NCI-H1694 treated with DMSO at 0.1 percent for 48 hours (cell line): Measurements from ENCODE around the gene BTBD9.

Source experiments
- DNase-seq: peaks from one replicate; lab custom pipeline; 2025; lab: John Stamatoyannopoulos, UW

BTBD9 gene

DNA sequence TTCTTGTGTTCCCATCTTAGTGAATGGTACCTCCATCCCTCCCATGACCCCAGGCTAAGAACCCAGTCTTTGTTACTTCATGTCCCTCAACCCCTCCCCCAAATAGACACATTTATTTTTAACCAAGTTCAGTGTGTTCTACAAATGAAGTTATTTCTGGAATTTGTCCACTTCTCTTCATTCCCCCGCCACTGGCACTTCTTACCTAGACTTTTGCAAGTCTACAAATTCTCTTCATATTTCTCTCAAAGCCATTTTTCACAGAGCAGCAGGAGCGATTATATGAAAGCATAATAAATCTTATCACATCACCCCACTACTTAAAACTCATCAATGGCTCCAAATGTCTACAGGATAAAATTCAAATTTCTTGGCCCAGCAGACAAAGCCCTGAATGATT lies 131.4 kb downstream of the BTBD9 start:
- DNase-seq = no peak

DNA sequence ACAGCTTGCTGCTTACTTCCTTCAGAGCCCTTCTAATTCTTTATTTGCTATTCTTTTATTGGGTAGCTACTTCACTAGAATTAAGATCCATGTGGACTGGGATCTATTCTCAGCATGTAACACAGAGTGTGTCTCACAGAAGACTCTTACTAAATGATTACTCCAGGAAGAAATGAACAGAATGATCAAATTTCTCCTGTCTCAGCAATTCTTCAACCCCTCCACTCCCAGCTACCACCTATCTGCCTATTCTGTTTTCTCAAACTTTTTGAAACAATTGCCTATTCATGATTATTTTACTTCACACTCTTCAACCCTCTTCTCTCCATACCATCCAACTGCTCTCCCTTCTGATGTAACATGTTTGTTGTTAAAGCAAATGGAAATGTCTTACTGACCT lies 132.6 kb downstream of the BTBD9 start:
- no peak for DNase-seq

DNA sequence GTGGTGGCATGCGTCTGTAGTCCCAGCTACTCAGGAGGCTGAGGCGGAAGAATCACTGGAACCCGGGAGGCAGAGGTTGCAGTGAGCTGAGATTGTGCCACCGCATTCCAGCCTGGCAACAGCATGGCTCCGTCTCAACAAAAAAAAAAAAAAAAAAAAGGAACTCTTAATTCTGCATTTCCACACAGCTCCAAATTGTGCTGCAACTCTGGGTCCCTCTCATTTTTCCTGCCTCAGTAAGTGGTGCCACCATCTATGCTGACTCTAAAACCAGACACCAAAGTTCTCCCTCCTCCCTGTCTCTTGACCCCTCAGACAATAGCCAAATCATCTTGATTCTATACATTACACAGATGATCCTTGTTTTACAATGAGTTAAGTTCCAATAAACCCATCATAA lies 133.9 kb downstream of the BTBD9 start:
- DNase-seq = no peak

DNA sequence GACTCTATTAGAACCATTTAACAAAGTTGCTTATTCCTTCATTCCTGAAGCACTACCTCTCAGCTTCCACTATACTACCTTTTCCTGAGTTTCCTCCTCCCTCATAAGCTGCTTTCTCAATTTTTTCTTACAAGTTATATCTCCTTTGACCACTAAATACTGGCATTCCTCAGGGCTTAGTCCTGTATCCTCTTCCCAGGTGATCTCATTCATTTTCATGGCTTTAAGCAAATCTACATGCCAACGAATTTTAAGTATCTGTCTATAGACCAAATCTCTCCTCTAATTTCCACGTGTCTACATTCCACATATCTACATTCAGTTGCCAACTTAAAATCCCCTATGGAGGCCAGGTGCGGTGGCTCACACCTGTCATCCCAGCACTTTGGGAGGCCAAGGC lies 134.7 kb downstream of the BTBD9 start:
- no peak for DNase-seq

DNA sequence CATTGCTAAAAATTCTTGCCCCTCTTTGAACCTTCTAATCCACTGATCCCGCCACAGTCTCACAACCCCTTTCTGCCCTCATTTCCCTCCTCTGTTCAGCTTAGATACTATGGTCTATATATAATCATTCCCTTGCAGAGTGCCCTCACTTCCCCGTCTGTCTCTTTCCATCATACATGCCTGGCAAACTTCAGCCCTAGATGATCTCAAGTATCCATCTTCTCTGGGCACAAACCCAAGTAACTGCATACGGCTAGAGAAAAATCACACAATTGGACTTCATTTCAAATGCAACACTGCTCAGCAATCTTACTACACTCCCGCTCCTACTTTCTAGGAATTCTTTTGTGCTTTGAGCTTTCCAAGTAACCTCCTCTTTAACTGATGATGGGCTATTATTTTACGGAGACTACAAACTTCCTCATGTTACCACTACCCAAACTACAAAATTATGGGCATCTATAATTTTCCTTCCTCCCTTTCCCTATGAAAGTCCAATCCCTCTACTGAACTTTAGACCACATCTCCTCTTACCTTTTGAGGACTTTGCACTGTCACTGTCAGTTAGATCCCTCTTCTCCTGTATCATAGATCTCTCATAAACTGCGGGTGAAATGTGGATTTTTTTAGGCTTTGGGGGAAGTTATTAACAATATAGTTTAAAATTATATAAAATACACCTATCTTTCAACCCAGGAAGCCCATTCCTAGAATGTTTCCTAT lies 135.6 kb downstream of the BTBD9 start:
- no peak for DNase-seq

DNA sequence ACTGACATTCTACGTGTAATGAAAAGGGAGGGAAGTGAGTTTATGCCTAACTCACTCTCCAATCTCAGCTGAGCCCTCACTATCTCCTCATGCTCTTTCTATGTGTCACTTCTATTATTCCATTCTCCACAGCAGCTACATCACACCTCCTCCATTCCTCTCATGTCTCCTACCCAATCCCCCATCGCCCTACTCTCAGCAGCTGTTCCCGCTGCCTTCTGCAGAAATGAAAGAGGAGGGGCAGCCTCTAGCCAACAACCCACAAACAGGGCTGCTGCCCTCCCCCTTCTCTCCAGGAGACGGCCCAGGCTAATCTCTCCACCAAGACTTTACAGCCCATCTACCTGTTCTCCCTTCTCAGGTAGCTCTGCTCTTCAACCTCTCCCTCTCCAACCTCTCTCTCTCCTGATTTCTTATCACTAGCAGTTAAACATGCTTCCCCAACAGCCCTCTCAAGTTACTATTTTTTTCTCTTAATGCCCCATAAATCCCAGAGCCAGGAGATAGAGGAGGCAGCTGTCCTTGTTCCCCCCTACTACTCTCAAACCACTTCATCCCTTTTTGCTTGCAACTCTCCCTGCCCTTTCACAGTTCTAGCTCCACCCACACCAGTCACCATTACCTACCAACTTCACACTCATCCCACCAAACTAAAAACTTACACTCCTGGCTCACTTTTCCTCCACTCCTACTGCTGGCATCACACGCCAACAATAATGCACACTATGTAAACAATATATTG lies 136.5 kb downstream of the BTBD9 start:
- no peak for DNase-seq

DNA sequence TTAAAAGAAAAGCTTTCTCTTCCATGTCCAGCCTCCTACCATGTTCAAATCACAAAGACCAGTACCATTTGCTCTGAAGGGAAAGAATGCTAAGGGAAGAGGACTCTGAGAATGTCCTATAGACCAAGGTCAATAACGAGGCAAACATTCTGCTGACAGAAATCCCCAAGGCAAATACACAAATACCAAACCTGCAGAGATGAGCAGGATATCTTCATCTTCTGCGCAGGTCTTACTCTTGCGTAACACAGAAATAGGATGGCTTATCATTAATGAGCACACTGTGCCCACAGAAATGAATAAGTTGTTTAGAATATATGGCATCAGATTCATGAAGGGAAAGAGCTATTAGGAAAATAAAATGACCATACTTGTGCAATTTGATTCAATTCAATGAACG lies 137.3 kb downstream of the BTBD9 start:
- DNase-seq = no peak

DNA sequence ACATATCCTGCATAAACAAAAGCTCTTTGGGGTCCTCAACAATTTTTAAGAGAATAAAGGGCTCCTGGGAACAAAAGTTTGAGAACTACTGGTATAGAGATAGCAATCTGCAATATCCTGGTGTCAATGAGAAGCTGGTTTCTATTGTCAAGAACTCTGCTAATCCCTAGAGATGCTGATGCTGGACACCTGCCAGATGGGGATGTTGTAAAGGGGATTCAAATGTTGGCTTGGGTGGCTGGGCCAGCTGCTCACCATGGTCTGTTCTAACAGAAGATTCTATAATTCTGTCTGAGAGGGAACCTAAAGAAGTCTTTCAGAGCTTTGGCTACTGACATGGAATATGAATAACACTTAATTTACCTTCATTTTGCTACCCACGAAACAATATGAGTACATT lies 137.8 kb downstream of the BTBD9 start:
- peak; percentile 71 for DNase-seq

DNA sequence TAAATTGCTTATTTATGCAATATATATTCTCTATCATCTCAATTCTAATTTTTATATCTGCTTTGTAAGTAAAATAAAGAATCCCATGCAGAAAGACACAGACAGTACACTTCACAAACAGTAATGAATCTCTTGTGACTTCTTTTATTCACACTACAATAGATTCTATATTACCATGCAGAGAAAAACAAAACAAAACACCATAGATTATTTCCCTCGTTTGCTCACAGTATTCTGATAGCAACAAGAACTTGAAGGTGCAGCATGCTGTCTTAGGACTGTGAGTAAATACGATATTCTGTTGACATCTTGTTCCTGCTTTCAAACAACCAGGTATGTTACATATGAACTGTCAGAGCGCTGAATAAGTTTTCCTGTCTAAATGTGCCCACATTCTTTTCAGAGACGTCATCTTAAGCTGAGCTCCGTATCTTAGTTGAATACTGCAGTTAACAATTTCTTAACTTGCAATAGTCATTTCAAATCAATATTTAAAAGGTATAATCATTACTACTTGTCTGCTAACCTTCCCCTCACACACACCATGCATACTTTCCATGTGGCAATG lies 140.1 kb downstream of the BTBD9 start:
- no peak for DNase-seq

DNA sequence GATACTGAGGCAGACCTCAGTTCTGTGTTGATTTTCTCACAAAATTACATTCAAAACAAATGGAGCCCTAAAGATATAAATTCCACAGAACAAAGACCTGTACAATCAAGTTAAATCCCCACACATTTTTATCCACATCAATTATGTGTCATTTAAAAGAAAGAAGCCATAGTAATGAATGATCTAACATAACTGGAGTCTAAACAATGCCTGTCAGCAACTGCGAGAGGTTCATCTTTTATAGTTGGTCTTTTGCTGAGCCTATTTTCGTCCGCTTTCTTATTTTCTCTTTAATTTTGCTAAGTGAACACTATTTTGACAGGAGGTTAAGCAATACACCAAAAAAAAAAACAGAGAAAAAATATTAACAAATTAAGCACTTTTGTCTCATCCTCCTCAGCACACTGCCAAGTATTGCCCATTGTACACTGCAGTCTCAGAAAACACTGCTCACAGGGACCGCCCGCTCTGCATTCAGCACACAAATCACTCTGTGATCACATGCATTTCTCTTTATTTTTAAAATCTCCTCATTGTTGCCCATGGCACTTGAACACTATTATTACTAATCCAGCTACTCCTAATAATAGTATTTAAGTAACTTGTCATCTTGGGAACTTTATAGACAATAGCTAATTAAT lies 140.8 kb downstream of the BTBD9 start:
- DNase-seq = no peak

DNA sequence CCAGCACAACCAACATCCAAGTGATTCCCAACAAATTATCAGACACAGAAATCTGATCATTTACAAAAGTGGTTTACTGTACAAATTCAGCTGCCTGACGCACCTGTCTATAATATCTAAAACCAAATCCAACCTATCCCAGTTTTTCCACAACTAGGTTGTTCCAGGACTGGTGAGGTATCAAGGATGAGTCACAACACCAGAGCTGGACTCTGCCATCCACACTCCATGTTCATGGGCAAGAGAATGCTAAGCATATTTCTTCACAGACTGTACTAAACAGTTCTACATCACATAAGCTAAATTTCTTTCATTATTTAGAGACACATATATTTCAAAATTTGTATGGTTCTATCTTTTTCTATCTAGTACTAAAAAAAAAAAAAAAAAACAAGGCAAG lies 141.6 kb downstream of the BTBD9 start:
- no peak for DNase-seq

DNA sequence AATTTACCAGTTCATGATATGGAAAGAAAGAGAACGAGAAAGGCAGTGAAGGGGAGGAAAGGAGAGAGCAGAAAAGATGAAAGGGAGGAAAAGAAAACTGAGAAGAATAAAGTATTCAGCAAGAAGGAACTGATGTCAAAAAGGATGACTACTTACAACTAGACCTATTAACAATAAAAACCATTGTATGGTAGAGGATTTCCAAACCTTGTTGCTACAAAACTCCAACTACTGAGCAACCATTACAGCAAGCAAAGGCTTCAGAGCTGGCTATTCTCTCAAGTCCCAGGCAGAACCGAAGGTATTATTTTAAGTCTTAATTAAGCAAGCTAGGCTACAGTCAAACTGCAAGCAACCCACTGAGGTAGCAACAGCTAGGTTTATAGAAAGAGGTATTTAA lies 142.2 kb downstream of the BTBD9 start:
- no peak for DNase-seq

DNA sequence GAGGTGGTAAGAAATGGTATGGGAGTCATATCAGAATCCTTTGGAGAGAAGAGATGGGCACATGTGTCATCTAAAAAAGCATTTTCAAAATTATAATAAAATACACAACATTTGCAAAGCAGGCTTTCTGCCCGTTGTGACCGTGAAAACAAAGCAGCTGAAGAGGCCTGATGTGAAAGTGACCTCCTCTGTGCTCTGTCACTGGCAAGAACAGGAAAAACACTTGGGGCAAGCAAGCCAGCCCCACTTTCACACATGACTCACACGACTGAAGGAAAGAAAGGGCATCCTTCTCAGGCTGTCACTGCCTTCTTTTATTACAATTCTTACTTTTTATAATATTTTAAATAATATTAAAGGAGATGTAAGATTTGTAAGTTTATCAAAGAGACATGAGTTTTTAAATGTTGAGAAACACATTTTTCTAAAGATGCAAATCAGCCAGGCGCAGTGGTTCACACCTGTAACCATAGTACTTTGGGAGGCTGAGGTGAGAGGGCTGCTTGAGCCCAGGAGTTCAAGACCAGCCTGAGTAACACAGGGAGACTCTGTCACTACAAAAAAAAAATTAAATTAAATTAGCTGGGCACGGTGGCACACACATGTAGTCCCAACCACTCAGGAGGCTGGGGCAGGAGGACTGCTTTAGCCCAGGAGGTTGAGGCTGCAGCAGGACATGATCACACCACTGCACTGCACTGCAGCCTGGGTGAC lies 143.7 kb downstream of the BTBD9 start:
- DNase-seq = no peak

DNA sequence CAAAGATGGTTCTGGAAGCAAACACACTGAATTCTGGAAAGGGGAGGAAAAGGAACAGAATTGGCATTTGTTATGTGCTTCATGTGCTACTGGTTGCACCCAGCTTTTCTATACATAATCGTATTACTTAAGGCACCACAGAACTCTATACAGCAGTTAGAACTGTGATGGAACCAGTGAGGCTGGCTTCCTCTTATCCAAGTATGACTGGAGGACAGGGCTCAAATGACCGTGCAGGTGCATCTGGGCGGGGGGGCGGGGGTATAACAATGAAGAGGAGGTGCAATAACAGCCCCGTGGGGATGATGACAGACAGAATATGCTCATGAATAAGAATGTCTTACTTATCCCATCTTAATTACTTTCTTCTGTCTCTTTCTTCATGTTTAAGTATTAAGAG lies 144.2 kb downstream of the BTBD9 start:
- no peak for DNase-seq

DNA sequence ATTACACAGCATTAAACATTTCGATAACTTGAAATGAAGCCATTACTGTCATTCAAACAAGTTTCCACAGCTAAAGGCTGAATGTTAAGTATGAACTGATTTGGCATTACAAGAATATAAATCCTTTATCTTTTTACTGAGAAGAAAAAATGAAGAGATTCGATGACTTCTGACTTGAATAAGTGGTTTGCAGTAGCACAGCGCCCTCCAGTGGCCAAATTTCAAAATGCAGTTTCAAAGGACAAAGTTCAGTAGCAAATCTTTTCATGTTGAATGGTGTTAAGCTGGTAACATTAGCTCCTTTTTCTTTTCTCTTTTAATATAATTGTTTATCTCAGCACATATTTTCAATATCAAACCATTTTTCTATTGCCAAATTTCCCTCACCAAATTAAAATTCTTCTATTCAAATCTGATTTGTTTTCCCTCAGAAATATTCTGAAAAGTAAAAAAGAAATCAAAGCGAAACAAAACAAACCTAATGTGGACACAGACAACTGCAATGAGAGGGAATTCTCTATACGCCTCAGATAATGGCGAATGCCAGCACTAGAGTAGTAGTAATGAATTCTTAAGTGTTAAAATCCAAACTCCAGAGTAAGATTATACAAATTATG lies 145.7 kb downstream of the BTBD9 start:
- peak; percentile 54 for DNase-seq

DNA sequence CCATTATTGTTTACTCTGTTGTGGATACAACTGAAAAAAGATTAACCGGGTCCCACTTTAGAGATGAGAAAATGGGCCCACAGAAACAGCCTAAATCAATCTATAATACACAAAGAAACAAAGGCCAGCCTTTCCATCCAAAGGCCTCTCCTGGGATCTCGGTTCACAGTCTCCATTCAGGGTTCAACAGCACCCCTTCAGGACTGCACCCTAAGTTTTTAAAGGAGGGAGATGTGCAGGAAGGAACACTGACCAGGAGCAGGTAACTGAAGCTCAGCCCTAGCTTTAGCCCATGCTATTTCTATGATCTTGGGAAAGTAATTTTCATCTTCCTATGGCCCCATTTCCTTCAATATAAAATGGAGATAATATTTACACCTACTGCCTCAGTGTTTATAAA lies 147.7 kb downstream of the BTBD9 start:
- DNase-seq = no peak

DNA sequence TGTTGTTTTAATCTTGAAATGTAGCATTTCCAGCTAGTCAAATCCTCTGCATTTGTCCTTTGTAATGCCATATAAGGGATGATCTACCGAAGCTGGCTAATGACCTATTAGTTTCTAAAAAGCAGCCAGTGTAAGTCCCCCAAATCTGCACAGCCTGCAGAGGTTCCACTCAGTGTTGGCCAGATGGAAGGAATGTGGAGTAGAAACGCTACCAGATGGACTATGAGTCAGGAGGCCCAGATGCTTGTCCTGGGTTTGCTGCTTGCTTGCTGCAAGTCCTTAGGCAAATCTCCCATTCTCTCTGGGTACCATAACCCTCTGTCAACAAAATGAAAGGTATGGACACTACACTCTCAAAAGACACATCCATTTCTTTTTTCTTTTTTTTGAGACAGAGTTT lies 149.8 kb downstream of the BTBD9 start:
- DNase-seq = peak; percentile 73

DNA sequence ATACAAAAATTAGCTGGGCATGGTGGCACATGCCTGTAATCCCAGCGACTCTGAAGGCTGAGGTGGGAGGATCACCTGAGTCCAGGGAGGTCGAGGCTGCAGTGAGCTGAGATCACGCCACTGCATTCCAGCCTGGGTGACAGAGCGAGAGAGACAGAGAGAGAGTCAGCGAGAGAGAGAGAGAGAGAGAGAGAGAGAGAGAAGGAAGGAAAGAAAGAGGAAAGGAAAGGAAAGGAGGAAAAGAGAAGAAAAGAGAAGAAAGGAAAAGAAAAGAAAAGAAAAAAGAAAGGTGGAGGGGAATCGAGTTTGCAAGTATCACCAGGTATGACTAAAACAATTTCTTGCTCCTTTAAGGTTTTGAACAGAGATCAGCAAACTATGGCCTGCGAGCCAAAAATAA lies 152.3 kb downstream of the BTBD9 start:
- DNase-seq = no peak

DNA sequence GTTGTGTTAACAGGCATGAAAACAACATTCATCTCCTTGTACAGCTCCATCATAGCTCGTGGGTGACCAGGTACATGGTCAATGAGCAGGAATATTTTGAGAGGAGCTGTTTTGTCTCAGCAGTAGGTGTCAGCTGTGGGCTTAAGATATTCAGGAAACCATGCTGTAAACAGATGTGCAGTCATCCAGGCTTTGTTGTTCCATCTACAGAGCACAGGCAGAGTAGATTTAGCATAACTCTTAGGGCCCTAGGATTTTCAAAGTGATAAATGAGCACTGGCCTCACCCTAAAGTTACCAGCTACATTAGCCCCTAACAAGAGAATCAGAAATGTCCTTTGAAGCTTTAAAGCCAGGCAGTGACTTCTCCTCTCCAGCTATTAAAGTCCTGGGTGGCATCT lies 154.2 kb downstream of the BTBD9 start:
- no peak for DNase-seq

DNA sequence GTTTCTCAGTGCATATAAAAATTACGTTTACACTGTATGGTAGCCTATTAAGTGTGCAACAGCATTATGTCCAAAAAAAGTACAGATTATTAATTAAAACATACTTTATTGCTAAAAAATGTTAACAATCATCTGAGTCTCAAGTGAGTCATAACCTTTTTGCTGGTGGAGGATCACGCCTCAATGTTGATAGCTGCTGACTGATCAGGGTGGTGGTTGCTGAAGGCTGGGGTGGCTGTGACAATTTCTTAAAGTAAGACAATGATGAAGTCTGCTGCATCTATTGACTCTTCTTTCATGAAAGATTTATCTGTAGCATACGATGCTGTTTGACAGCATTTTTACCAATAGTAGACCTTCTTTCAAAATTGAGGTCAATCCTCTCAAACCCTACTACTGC lies 155.1 kb downstream of the BTBD9 start:
- no peak for DNase-seq

DNA sequence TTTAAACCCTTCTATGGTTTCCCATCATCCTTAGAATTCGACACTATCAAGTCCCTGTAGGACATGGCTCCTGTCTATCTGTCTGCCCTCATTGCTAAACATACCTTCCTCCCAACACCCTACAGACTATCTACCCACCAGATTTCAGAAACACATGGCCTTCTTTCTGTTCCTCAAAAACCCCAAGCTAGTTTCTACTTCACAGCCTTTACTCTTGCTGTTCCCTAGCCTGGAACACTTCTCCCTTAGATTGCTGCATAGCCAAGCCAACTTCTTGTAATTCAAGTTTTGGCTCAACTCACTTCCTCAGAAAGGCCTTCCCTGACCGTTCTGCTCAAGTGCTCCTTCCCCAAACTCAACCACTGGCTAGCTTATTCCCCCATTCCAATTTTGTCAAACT lies 156.2 kb downstream of the BTBD9 start:
- no peak for DNase-seq

DNA sequence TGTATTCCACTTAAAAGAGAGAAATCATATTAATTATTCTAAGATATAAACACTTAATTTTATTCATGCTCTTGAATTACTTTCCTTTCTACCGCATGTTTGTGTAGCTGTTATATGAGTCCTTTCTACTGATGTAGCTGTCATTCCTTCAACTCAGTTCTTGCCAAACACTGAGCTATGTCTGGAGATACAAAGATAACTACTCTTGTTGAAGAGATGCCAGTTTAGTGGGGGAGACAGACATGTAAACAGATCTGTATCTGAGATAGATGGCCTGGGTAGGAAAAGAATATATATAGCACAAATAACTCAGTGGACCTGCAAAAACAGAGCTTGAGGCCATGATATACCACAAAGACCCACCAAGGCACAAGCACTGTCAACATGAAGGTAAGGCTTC lies 157.3 kb downstream of the BTBD9 start:
- DNase-seq = no peak
